Suppressor macrophage treated with lipopolysaccharide for 4 hours (primary cell): ENCODE measurements around the gene GHRH.
A peak's percentile ranks its signal among the peaks of the same experiment; 100 is the strongest.

Experiments
- DNase-seq: peaks from one replicate; pipeline ENCODE4 v3.0.0-alpha.2; 2020

The GHRH gene

DNA sequence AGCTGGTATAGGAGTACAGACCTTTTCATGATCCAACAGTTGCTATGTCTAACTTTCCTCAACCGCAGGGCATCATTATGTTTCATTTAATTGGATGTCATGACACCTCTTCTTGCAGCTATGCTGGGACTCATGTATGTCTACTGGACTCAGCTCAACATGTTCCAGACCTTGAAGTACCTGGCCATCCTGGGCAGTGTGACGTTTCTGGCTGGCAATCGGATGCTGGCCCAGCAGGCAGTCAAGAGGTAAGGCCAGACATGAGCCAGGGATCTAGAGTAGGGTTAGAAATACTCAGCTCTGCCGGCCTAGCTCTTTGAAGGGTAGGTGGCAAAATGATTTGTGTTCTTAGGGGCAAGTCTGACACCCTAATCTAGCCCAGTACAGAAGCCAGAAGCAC is 25.2 kb downstream of the GHRH start:
- DNase-seq: no peak

DNA sequence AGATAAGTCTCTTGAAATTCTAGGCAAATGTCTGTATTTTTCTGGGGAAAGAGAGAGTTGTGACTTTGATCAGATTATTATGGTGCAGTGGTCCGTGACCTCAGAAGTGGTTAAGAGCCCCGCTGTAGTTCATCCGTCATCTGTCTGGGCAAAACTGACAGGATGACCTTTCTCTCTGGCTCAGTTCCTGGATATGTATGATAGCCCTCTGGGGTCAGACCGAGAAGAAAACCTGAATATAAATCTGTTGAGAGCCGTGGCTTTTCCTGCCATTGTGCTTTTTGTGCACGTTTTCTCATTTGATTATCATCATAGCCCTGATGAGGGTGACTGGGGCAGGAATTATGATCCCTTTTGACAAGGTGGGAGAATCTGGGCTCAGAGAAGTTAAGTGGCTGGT is 26.5 kb downstream of the GHRH start:
- no peak for DNase-seq

- no peak for DNase-seq
Observed at GRCh38 chr20:37234254-37234581, 27.4 kb downstream of the GHRH start.

DNA sequence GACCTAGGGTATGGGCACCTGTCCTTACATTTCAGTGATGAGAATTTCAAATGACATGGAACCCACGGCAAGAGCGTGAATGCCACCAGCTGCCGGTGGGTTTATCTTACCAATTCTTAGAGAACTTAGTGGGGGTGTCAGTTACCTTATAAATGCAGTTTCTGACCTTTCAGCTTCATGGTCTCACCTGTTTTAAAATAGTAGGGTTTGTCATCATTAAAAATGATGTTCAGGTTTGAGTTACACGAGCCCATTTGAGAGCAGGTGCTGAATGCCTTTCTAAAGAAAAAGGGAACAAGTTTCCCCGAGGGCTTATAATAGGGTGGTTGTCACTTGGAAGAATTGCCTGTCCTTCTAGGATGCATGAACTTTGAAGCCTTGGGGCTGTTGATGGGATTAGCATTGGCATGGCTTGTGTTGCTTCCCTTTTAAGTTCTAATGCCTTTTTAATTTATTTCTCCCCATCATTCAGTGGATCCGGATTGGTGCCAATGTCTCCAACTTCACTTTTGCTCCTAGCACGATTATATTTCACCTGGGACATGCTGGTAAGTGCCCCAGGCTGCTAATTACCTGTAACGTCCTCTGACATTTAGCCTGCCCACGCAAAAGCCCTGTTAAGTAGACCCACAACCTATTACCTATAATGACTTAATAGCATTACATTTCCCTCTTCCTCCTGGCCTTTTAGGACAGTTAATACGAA is 27.9 kb downstream of the GHRH start:
- no peak for DNase-seq

- DNase-seq: no peak
Observed at GRCh38 chr20:37231947-37232630, 29.5 kb downstream of the GHRH start.

DNA sequence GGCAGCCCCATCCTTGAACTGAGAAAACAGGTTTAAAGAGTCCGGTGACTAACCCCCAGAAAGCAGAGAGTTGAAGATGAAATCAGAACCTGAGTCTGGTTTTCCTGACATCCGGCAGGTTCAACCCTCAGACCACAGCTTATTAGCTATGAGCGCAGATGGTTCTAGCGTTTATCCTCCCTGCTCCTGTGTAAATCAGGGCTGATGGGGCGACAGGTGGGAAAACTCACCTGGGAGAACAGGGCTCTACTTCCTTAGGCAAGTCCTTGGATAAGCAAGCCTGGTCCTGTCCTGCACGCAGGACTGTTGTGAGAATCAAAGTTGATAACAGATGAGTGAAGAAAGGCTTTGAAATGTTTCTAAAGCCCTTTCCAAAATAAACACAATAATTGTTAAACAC is 31.4 kb downstream of the GHRH start:
- DNase-seq: no peak

- DNase-seq: no peak
Observed at GRCh38 chr20:37229357-37229756, 32.3 kb downstream of the GHRH start.

DNA sequence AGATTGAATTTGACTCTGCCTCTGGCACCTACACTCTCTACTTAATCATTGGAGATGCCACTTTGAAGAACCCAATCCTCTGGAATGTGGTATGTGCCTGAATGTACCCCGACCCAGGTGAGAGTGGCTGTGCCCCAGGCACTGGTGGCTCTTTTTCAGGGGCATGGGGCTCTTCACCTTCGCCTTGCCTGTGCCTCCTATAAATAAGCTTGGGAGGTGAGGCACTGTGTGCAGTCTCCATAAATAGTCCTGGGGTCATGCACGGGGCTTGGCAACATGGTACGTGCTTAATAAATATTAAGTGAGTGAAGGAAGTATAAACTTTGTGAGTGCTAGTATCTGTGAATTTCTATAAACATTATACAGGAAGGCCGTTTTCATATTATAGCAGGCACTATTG is 33.0 kb downstream of the GHRH start:
- DNase-seq: no peak

DNA sequence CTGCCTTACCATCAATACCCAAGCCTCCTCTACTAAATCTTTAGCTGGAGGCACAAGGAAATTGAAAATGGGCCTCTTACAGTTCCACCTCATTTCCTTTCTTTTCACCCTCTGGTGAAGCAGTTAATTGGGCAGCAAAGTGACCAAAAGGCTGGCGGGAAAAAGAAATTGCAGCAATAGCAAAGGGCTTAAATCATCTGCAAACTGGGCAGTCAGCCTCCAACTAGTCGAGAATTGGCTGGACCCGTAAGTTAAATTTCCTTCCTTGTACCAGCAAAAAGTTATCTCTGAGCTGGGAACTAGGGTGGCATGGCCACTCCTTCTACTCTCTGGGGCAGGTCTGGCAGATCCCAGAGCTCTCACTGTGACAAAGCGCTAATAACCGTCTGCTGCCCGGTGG is 33.5 kb downstream of the GHRH start:
- no peak for DNase-seq

GRCh38 chr20:37226889-37227288 is 34.7 kb downstream of the GHRH start:
- no peak for DNase-seq

DNA sequence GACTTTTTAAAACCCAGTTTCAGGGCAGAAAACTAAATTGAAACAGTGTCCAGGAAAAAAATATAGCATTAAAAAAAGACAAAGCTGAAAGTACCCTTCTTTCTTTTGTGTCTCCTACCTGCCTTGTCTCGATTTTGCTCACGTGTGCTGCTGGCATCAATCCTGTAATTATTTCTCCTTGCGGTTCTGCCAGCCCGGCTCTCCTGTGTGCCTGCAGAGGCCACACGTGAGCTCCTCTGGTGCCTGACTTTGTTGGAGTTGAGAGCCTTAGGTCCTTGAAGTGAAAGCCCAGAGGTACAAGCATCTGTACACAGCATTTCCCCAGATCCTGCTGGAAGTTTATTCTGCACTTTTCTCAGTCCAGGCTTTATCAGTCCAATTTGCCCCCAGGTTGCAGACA is 36.5 kb downstream of the GHRH start:
- no peak for DNase-seq

GRCh38 chr20:37223053-37223452 is 38.6 kb downstream of the GHRH start:
- DNase-seq: peak; percentile 93

- no peak for DNase-seq
Observed at GRCh38 chr20:37222086-37222485, 39.5 kb downstream of the GHRH start.

- no peak for DNase-seq
Observed at GRCh38 chr20:37220731-37221130, 40.9 kb downstream of the GHRH start.

GRCh38 chr20:37219751-37220668 is 41.6 kb downstream of the GHRH start:
- no peak for DNase-seq

DNA sequence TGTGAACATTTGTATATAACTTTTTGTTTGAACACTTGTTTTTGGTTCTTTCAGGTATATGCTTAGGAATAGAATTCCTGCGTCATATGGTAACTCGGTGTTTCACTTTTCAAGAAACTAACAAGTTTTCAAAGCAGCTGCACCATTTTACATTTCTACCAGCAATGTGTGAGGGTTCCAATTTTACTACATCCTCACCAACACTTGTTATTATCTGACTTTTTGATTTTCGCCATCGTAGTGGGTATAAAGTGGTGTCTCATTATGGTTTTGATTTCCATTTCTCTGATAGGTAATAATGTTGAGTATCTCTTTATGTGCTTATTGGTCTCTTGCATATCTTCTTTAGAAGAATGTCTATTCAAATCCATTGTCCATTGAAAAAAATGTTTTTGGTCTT is 42.6 kb downstream of the GHRH start:
- DNase-seq: no peak

GRCh38 chr20:37218441-37218840 is 43.2 kb downstream of the GHRH start:
- DNase-seq: peak; percentile 44

GRCh38 chr20:37209661-37210314 is 51.8 kb downstream of the GHRH start:
- no peak for DNase-seq

DNA sequence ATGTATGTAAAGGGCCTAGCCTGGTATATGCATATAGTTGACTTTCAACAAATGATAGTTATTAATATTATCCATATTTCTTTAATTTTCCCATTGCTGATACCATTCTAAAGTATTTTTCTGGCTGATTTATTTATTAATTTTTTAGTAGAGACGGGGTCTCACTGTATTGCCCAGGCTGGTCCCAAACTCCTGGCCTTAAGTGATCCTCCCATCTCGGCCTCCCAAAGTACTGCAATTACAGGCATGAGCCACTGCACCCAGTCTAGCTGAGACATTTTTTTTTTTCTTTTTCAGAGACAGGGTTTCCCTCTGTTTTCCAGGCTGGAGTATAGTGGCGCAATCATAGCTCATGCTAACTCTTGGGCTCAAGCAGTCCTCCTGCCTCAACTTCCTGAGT is 52.4 kb downstream of the GHRH start:
- DNase-seq: no peak

DNA sequence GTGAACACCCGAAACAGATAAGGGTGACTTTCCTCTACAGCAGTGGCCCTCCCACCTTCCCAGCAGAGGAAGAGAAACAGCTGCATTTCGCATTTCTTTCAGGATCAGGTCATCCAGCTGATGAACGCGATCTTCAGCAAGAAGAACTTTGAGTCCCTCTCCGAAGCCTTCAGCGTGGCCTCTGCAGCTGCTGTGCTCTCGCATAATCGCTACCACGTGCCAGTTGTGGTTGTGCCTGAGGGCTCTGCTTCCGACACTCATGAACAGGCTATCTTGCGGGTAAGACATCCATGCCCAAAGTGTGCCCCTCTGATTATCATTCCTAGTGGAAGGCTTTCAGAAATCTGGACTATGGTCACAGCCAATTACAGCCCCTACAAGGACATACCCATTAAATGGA is 54.4 kb downstream of the GHRH start:
- DNase-seq: no peak

- DNase-seq: no peak
Observed at GRCh38 chr20:37205794-37206193, 55.8 kb downstream of the GHRH start.

GRCh38 chr20:37205130-37205529 is 56.5 kb downstream of the GHRH start:
- DNase-seq: no peak

GRCh38 chr20:37204056-37204455 is 57.6 kb downstream of the GHRH start:
- DNase-seq: no peak
